ENCODE measurements around the gene OTUB2. TPM values are rescaled to one million over a fixed set of nuclear protein-coding genes. Genes with fewer than 3 reads are reported as not detected.

Gene OTUB2
- total RNA-seq, 5 donors from 2014 or later (not counting 1 experiment from before 2014, with no cell fraction given): 0.09 to 0.57 (median 0.28) TPM

- Histone ChIP-seq H3K9me3 (no peaks in the 10 kb centered on the region), H3K27ac (ENCODE audit: low read length) (no peak overlapping the region), H3K4me3 (ENCODE audit: control insufficient read depth in 1 of 2, extremely low read depth in 1 of 2, low read length in 1 of 2) (no peak overlapping the region), H3K4me1 (ENCODE audit: control insufficient read depth in 1 of 2, extremely low read depth in 1 of 2, insufficient read depth in 2 of 2, low read length in 2 of 2) (peaks cover 0 to 24% of the 10 kb centered on the region in 2 experiments), H3K36me3 (ENCODE audit: control insufficient read depth in 2 of 2, extremely low read depth in 1 of 2, insufficient read depth in 1 of 2, low read length in 1 of 2) (no peaks in the 10 kb centered on the region), H3K27me3 (replicated peaks in 1 of 2; ENCODE audit: control insufficient read depth in 2 of 2, extremely low read depth in 1 of 2, insufficient read depth in 2 of 2, low read length in 1 of 2) (peaks cover 0 to 30% of the 10 kb centered on the region in 2 experiments)
- no peak for ATAC-seq (replicated peaks in 1 of 4)
- H3K27ac Mint-ChIP-seq: no peak overlapping the region
- no peak overlapping the region for H3K4me3 Mint-ChIP-seq
- POLR2A ChIA-PET: no interaction called here
- WGBS (ENCODE audit: insufficient coverage): 94% methylated on average over 5 of the region's 8 CpGs
- CTCF ChIA-PET: interaction anchor here (1.1 to 1.9 kb wide), 3 partner anchors 64 to 68 kb away, joined by 3 to 9 read pairs (median 5); no protein-coding TSS in a partner anchor
- peaks cover 7 to 8% of the 10 kb centered on the region in 2 donors for H3K27me3 Mint-ChIP-seq
- no peak for DNase-seq
- H3K4me1 Mint-ChIP-seq: peaks cover 19 to 25% (median 21%) of the 10 kb centered on the region in 3 donors
- no peaks in the 10 kb centered on the region for H3K36me3 Mint-ChIP-seq
- H3K9me3 Mint-ChIP-seq: no peaks in the 10 kb centered on the region
These were observed 22.1 kb upstream of the OTUB2 start for GRCh38 chr14:94004015-94004414.

GRCh38 chr14:94005324-94006073 lies 20.6 kb upstream of the OTUB2 start:
- Mint-ChIP-seq H3K27ac (no peak overlapping the region), H3K4me3 (no peak overlapping the region), H3K4me1 (peaks cover 32 to 39% (median 34%) of the 10 kb centered on the region in 3 donors), H3K9me3 (no peaks in the 10 kb centered on the region), H3K36me3 (no peaks in the 10 kb centered on the region), H3K27me3 (peaks cover 7 to 11% of the 10 kb centered on the region in 2 donors)
- Histone ChIP-seq H3K4me3 (ENCODE audit: control insufficient read depth in 1 of 2, extremely low read depth in 1 of 2, low read length in 1 of 2) (no peak overlapping the region), H3K27me3 (replicated peaks in 1 of 2; ENCODE audit: control insufficient read depth in 2 of 2, extremely low read depth in 1 of 2, insufficient read depth in 2 of 2, low read length in 1 of 2) (peaks cover 0 to 37% of the 10 kb centered on the region in 2 experiments), H3K9me3 (no peaks in the 10 kb centered on the region), H3K27ac (ENCODE audit: low read length) (no peak overlapping the region), H3K4me1 (ENCODE audit: control insufficient read depth in 1 of 2, extremely low read depth in 1 of 2, insufficient read depth in 2 of 2, low read length in 2 of 2) (peaks cover 0 to 33% of the 10 kb centered on the region in 2 experiments), H3K36me3 (ENCODE audit: control insufficient read depth in 2 of 2, extremely low read depth in 1 of 2, insufficient read depth in 1 of 2, low read length in 1 of 2) (no peaks in the 10 kb centered on the region)
- ATAC-seq (replicated peaks in 1 of 4): peak in 1 of 4 experiments; percentile 49
- DNase-seq: peak in 4 of 35 experiments; percentile 7 to 44 (median 16)
- CTCF ChIA-PET: interaction anchor here (0.9 to 1.9 kb wide), 5 partner anchors 63 to 70 kb away, joined by 3 to 10 read pairs (median 5); no protein-coding TSS in a partner anchor
- POLR2A ChIA-PET: no interaction called here
- 46% methylated on average over 4 of the region's 14 CpGs for WGBS (ENCODE audit: insufficient coverage)

GRCh38 chr14:94008234-94008633 lies 17.9 kb upstream of the OTUB2 start:
- Mint-ChIP-seq H3K27ac (peak overlapping the region in 1 of 2 donors; percentile 34), H3K4me3 (no peak overlapping the region), H3K36me3 (no peaks in the 10 kb centered on the region), H3K4me1 (peaks cover 44 to 53% (median 44%) of the 10 kb centered on the region in 3 donors), H3K27me3 (peaks cover 4 to 9% of the 10 kb centered on the region in 2 donors), H3K9me3 (no peaks in the 10 kb centered on the region)
- CTCF ChIA-PET: no interaction called here
- POLR2A ChIA-PET: no interaction called here
- Histone ChIP-seq H3K27ac (ENCODE audit: low read length) (no peak overlapping the region), H3K4me1 (ENCODE audit: control insufficient read depth in 1 of 2, extremely low read depth in 1 of 2, insufficient read depth in 2 of 2, low read length in 2 of 2) (peaks cover 4 to 43% of the 10 kb centered on the region in 2 experiments), H3K27me3 (replicated peaks in 1 of 2; ENCODE audit: control insufficient read depth in 2 of 2, extremely low read depth in 1 of 2, insufficient read depth in 2 of 2, low read length in 1 of 2) (peaks cover 0 to 34% of the 10 kb centered on the region in 2 experiments), H3K36me3 (ENCODE audit: control insufficient read depth in 2 of 2, extremely low read depth in 1 of 2, insufficient read depth in 1 of 2, low read length in 1 of 2) (no peaks in the 10 kb centered on the region), H3K9me3 (no peaks in the 10 kb centered on the region), H3K4me3 (ENCODE audit: control insufficient read depth in 1 of 2, extremely low read depth in 1 of 2, low read length in 1 of 2) (no peak overlapping the region)
- DNase-seq (no peak), ATAC-seq (replicated peaks in 1 of 4) (no peak)
- WGBS (ENCODE audit: insufficient coverage): 0% methylated on average over 2 of the region's 3 CpGs

- Mint-ChIP-seq H3K27ac (peak overlapping the region in 1 of 2 donors; percentile 9), H3K36me3 (no peaks in the 10 kb centered on the region), H3K27me3 (peaks cover 0 to 6% of the 10 kb centered on the region in 2 donors), H3K4me3 (peak overlapping the region in 1 of 3 donors; percentile 7), H3K9me3 (no peaks in the 10 kb centered on the region), H3K4me1 (peaks cover 44 to 54% (median 44%) of the 10 kb centered on the region in 3 donors)
- H3K4me3 ChIP-seq (ENCODE audit: control insufficient read depth in 1 of 2, extremely low read depth in 1 of 2, low read length in 1 of 2): no peak overlapping the region
- no peak overlapping the region for H3K27ac ChIP-seq (ENCODE audit: low read length)
- POLR2A ChIA-PET: no interaction called here
- H3K9me3 ChIP-seq: no peaks in the 10 kb centered on the region
- 45% methylated on average over 3 of the region's 4 CpGs for WGBS (ENCODE audit: insufficient coverage)
- DNase-seq (no peak), ATAC-seq (replicated peaks in 1 of 4) (no peak)
- CTCF ChIA-PET: interaction anchor here in 1 of 2 donors (0.7 kb wide), 1 partner anchor 128 kb away, joined by 3 read pairs; no protein-coding TSS in a partner anchor
- H3K27me3 ChIP-seq (replicated peaks in 1 of 2; ENCODE audit: control insufficient read depth in 2 of 2, extremely low read depth in 1 of 2, insufficient read depth in 2 of 2, low read length in 1 of 2): peaks cover 0 to 34% of the 10 kb centered on the region in 2 experiments
- H3K4me1 ChIP-seq (ENCODE audit: control insufficient read depth in 1 of 2, extremely low read depth in 1 of 2, insufficient read depth in 2 of 2, low read length in 2 of 2): peaks cover 4 to 43% of the 10 kb centered on the region in 2 experiments
- H3K36me3 ChIP-seq (ENCODE audit: control insufficient read depth in 2 of 2, extremely low read depth in 1 of 2, insufficient read depth in 1 of 2, low read length in 1 of 2): no peaks in the 10 kb centered on the region
These were observed 16.4 kb upstream of the OTUB2 start for GRCh38 chr14:94009767-94010166.

- ChIA-PET POLR2A (no interaction called here), CTCF (no interaction called here)
- H3K9me3 ChIP-seq: no peaks in the 10 kb centered on the region
- H3K4me1 ChIP-seq (ENCODE audit: control insufficient read depth in 1 of 2, extremely low read depth in 1 of 2, insufficient read depth in 2 of 2, low read length in 2 of 2): peaks cover 4 to 43% of the 10 kb centered on the region in 2 experiments
- H3K27me3 ChIP-seq (replicated peaks in 1 of 2; ENCODE audit: control insufficient read depth in 2 of 2, extremely low read depth in 1 of 2, insufficient read depth in 2 of 2, low read length in 1 of 2): peaks cover 0 to 35% of the 10 kb centered on the region in 2 experiments
- Mint-ChIP-seq H3K27me3 (peaks cover 0 to 6% of the 10 kb centered on the region in 2 donors), H3K4me3 (no peak overlapping the region), H3K36me3 (no peaks in the 10 kb centered on the region), H3K27ac (no peak overlapping the region), H3K4me1 (peaks cover 44 to 54% (median 44%) of the 10 kb centered on the region in 3 donors), H3K9me3 (no peaks in the 10 kb centered on the region)
- ATAC-seq (replicated peaks in 1 of 4) (no peak), DNase-seq (no peak)
- 75% methylated on average over 5 of the region's 6 CpGs for WGBS (ENCODE audit: insufficient coverage)
- H3K4me3 ChIP-seq (ENCODE audit: control insufficient read depth in 1 of 2, extremely low read depth in 1 of 2, low read length in 1 of 2): no peak overlapping the region
- no peaks in the 10 kb centered on the region for H3K36me3 ChIP-seq (ENCODE audit: control insufficient read depth in 2 of 2, extremely low read depth in 1 of 2, insufficient read depth in 1 of 2, low read length in 1 of 2)
- H3K27ac ChIP-seq (ENCODE audit: low read length): no peak overlapping the region
These were observed 15.5 kb upstream of the OTUB2 start for GRCh38 chr14:94010625-94011024.

- ATAC-seq (replicated peaks in 1 of 4): peak; percentile 60 to 93 (median 78)
- no CpG with 5 or more reads among the region's 2 CpGs for whole genome bisulfite sequencing (ENCODE audit: insufficient coverage)
- Histone ChIP-seq H3K36me3 (ENCODE audit: control insufficient read depth in 2 of 2, extremely low read depth in 1 of 2, insufficient read depth in 1 of 2, low read length in 1 of 2) (no peaks in the 10 kb centered on the region), H3K27me3 (replicated peaks in 1 of 2; ENCODE audit: control insufficient read depth in 2 of 2, extremely low read depth in 1 of 2, insufficient read depth in 2 of 2, low read length in 1 of 2) (peaks cover 0 to 43% of the 10 kb centered on the region in 2 experiments), H3K4me1 (ENCODE audit: control insufficient read depth in 1 of 2, extremely low read depth in 1 of 2, insufficient read depth in 2 of 2, low read length in 2 of 2) (peaks cover 4 to 43% of the 10 kb centered on the region in 2 experiments), H3K9me3 (no peaks in the 10 kb centered on the region), H3K27ac (ENCODE audit: low read length) (no peak overlapping the region), H3K4me3 (ENCODE audit: control insufficient read depth in 1 of 2, extremely low read depth in 1 of 2, low read length in 1 of 2) (no peak overlapping the region)
- Mint-ChIP-seq H3K4me3 (peak overlapping the region in 1 of 3 donors; percentile 62), H3K4me1 (peaks cover 44 to 54% (median 44%) of the 10 kb centered on the region in 3 donors), H3K27ac (peak overlapping the region; percentile 63 to 72), H3K36me3 (no peaks in the 10 kb centered on the region), H3K9me3 (no peaks in the 10 kb centered on the region), H3K27me3 (peaks cover 0 to 6% of the 10 kb centered on the region in 2 donors)
- peak in 18 of 35 experiments; percentile 2 to 68 (median 19) for DNase-seq
- CTCF ChIA-PET: interaction anchor here in 1 of 2 donors (0.6 to 1.8 kb wide), 4 partner anchors 24 to 120 kb away, joined by 3 to 10 read pairs (median 3); no protein-coding TSS in a partner anchor
- POLR2A ChIA-PET: no interaction called here
These were observed 14.3 kb upstream of the OTUB2 start for GRCh38 chr14:94011795-94012194.
